CD4-positive, CD25-positive, alpha-beta regulatory T cell (primary cell): Measurements from ENCODE around the gene SYTL4. TPM values are rescaled to one million over a fixed set of nuclear protein-coding genes. Genes with fewer than 3 reads are reported as not detected.
"Not testable (repeated sequence)": the region's sequence is repeated elsewhere in the genome, so short reads cannot be mapped to it uniquely, and the experiment has no call there.

Experiments
- ATAC-seq, 2 donors: fragments of 150-1000 bp; cut with Tn5 transposase; one replicate each; pipeline ENCODE4 v1.10.0; 2021; ENCODE audit warnings: low read depth in 2 of 2, moderate number of reproducible peaks in 2 of 2, moderate library complexity in 1 of 2
- DNase-seq, 3 donors: peaks; one replicate each; pipeline versions ENCODE4 v3.0.0 to v3.0.0-alpha.2; 2012 to 2022; ENCODE audit warnings: mixed read lengths in 1 of 3
- H3K27ac ChIP-seq: one replicate; pipeline ENCODE4 v1.7.0; 2013; ENCODE audit warnings: mild to moderate bottlenecking, low read length; ENCODE audit not compliant: insufficient read depth, poor library complexity, severe bottlenecking
- H3K27me3 ChIP-seq: one replicate; pipeline ENCODE4 v1.7.0; 2013; ENCODE audit warnings: low read length; ENCODE audit not compliant: control insufficient read depth, insufficient read depth
- H3K36me3 ChIP-seq: one replicate; pipeline ENCODE4 v1.7.0; 2013; ENCODE audit warnings: mild to moderate bottlenecking, low read length, moderate library complexity; ENCODE audit not compliant: control insufficient read depth, insufficient read depth
- H3K4me1 ChIP-seq: 2 replicates; pipeline ENCODE4 v1.7.0; 2013; ENCODE audit warnings: mild to moderate bottlenecking, low read length; ENCODE audit not compliant: insufficient read depth, control insufficient read depth, poor library complexity, severe bottlenecking
- H3K4me3 ChIP-seq: one replicate; pipeline ENCODE4 v1.7.0; 2013; ENCODE audit warnings: low read depth, mild to moderate bottlenecking, low read length, moderate library complexity
- H3K9me3 ChIP-seq, 2 experiments: 1 replicate in 1 of 2; 2 replicates in 1 of 2; pipeline ENCODE4 v1.7.0; 2013; ENCODE audit warnings: low read length in 2 of 2, mild to moderate bottlenecking in 1 of 2, moderate library complexity in 1 of 2; ENCODE audit not compliant: control insufficient read depth in 2 of 2
- H3K27ac Mint-ChIP-seq, 3 donors: one replicate each; pipeline ENCODE4 v1.8.0; 2020 to 2022; ENCODE audit warnings: mild to moderate bottlenecking in 3 of 3, mixed read lengths in 3 of 3, moderate library complexity in 2 of 3
- H3K27me3 Mint-ChIP-seq: one replicate; pipeline ENCODE4 v1.8.0; 2022; ENCODE audit warnings: mild to moderate bottlenecking, mixed read lengths
- H3K36me3 Mint-ChIP-seq: one replicate; pipeline ENCODE4 v1.8.0; 2020; ENCODE audit warnings: mixed read lengths
- H3K4me1 Mint-ChIP-seq, 4 donors: one replicate each; pipeline ENCODE4 v1.8.0; 2020 to 2022; ENCODE audit warnings: mixed read lengths in 4 of 4, mild to moderate bottlenecking in 1 of 4
- H3K4me3 Mint-ChIP-seq, 4 donors: one replicate each; pipeline ENCODE4 v1.8.0; 2020 to 2022; ENCODE audit warnings: mild to moderate bottlenecking in 4 of 4, mixed read lengths in 4 of 4, moderate library complexity in 3 of 4
- H3K9me3 Mint-ChIP-seq, 7 donors: one replicate each; pipeline ENCODE4 v1.8.0; 2020 to 2022; ENCODE audit warnings: mixed read lengths in 7 of 7, mild to moderate bottlenecking in 3 of 7, moderate library complexity in 2 of 7
- polyA plus RNA-seq, 4 donors: library from polyadenylated mRNA; unstranded; fragments of 300-500 nt; fragmentation: Illumina TruSeq; gene quantifications; one replicate each; pipeline ENCODE4 v1.2.3, GENCODE V29; 2021
- total RNA-seq: library from RNA; stranded (reverse); gene quantifications from one replicate; pipeline ENCODE4 v1.2.3, GENCODE V29; 2022

Gene SYTL4
- total RNA-seq, result 0.22 TPM
- polyA plus RNA-seq, result not detected

DNA sequence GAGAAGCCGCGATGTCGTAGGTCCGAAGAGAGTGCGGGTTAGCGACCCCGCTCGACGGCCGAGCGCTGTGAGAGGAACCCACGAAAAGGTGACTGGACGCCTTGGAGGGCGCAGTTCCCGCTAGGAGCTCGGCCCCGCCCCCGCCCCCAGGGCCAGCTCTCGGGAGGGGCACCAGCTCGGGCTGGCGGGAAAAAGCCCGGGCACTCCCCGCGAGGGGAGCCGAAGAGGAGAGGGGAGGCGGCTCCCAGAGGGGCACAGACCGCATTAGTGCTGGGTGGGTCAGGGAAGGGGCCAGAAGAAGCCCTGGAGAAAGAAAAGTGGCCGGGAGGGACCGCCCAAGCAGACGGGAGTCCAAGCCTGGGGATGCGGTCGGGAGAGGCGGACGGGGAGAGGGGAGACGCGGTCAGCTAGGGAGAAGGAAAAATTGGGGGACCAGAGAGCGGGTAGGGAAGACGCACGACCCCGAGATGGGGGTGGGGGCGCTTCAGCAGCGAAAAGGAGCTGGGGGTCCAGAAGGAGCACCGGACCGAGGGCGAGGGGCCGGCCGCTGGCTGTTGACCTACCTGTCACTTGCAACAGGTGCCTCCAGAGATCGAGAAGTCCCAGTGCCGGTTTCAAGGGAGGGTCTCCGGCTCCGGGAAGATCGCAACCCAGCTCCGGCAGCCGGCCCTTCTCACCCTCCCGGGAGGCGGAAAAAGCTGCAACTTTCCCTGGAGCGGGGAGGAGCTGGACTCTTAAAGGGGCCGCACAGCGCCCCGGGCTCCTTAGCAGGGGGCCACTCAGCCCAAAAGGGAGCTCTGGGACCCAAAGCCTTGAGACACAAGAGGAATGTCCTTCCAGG, at the start of gene SYTL4:
Gene SYTL4, minus strand, starts transcription at position 681 of the 841 bp plus-strand sequence. CDS start 30,084 bp downstream, outside the sequence.
- Histone ChIP-seq H3K27me3 (peaks cover 5% of the 10 kb centered on the region), H3K27ac (no peak within 1 kb of the TSS), H3K4me3 (no peak within 1 kb of the TSS), H3K9me3 (no peaks in the 10 kb centered on the region), H3K4me1 (no peaks in the 10 kb centered on the region), H3K36me3 (no peaks in the 10 kb centered on the region)
- peaks cover 0 to 7% (median 0%) of the 10 kb centered on the region in 4 donors for H3K4me1 Mint-ChIP-seq
- DNase-seq, result no peak
- ATAC-seq, result no peak
- H3K4me3 Mint-ChIP-seq, result no peak within 1 kb of the TSS
- H3K27me3 Mint-ChIP-seq, result peaks cover 32% of the 10 kb centered on the region
- H3K9me3 Mint-ChIP-seq, result peaks cover 0 to 3% (median 0%) of the 10 kb centered on the region in 7 donors
- H3K36me3 Mint-ChIP-seq, result no peaks in the 10 kb centered on the region
- no peak within 1 kb of the TSS for H3K27ac Mint-ChIP-seq

DNA sequence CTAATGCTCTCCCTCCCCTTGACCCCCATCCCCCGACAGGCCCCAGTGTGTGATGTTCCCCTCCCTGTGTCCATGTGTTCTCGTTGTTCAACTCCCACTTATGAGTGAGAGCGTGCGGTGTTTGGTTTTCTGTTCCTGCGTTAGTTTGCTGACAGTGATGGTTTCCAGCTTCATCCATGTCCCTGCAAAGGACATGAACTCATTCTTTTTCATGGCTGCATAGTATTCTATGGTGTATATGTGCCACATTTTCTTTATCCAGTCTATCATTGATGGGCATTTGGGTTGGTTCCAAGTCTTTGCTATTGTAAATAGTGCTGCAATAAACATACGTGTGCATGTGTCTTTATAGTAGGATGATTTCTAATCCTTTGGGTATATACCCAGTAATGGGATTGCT, 37.5 kb upstream of the SYTL4 start:
- H3K27me3 Mint-ChIP-seq, result peaks cover 20% of the 10 kb centered on the region
- H3K27ac Mint-ChIP-seq, H3K36me3 ChIP-seq, DNase-seq, H3K4me3 Mint-ChIP-seq, H3K27ac ChIP-seq, H3K36me3 Mint-ChIP-seq, ATAC-seq, H3K27me3 ChIP-seq, H3K4me1 ChIP-seq, H3K9me3 Mint-ChIP-seq, H3K9me3 ChIP-seq, H3K4me3 ChIP-seq, H3K4me1 Mint-ChIP-seq: not testable (repeated sequence)

- H3K9me3 Mint-ChIP-seq, result peaks cover 0 to 1% (median 0%) of the 10 kb centered on the region in 7 donors
These were observed 36.9 kb upstream of the SYTL4 start for GRCh38 chrX:100768679-100769338.

DNA sequence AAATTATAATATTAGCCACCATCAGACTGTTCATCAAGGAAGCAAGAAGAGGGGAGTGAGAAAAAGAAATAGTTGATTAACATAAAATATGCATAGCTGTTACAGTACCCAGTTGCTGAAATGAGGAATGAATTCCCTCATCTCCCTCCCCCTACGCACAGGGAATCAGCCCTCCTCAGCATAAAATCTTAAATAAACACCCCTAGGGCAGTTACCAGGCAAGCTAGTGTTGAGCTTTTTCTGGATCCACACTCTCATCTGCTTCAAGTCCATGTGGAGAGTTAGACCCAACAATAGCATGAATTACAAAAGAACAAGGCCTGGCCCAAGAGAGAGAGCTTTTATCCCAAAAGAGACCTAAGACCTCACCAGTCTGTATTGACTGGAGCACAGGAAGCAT, 19.0 kb upstream of the SYTL4 start:
- Histone ChIP-seq H3K4me1 (no peaks in the 10 kb centered on the region), H3K36me3 (no peaks in the 10 kb centered on the region), H3K9me3 (no peaks in the 10 kb centered on the region), H3K27me3 (no peaks in the 10 kb centered on the region), H3K4me3 (no peak overlapping the region), H3K27ac (no peak overlapping the region)
- no peak overlapping the region for H3K27ac Mint-ChIP-seq
- H3K4me3 Mint-ChIP-seq, result no peak overlapping the region
- H3K36me3 Mint-ChIP-seq, result no peaks in the 10 kb centered on the region
- peaks cover 0 to 3% (median 0%) of the 10 kb centered on the region in 7 donors for H3K9me3 Mint-ChIP-seq
- peaks cover 30% of the 10 kb centered on the region for H3K27me3 Mint-ChIP-seq
- no peaks in the 10 kb centered on the region for H3K4me1 Mint-ChIP-seq
- DNase-seq (no peak), ATAC-seq (no peak)

More at GRCh38 chrX:100768679-100769338, 36.9 kb upstream of the SYTL4 start:
- peaks cover 18% of the 10 kb centered on the region for H3K27me3 Mint-ChIP-seq
- Histone ChIP-seq H3K27ac (no peak overlapping the region), H3K36me3 (no peaks in the 10 kb centered on the region), H3K9me3 (no peaks in the 10 kb centered on the region), H3K4me3 (no peak overlapping the region), H3K4me1 (no peaks in the 10 kb centered on the region), H3K27me3 (no peaks in the 10 kb centered on the region)
- DNase-seq (peak; percentile 66 to 80 (median 79)), ATAC-seq (peak; percentile 90 to 92)
- no peaks in the 10 kb centered on the region for H3K36me3 Mint-ChIP-seq
- peaks cover 0 to 3% (median 0%) of the 10 kb centered on the region in 4 donors for H3K4me1 Mint-ChIP-seq
- no peak overlapping the region for H3K4me3 Mint-ChIP-seq
- H3K27ac Mint-ChIP-seq, result no peak overlapping the region

- no peak for ATAC-seq
- H3K9me3 Mint-ChIP-seq, result peaks cover 0 to 3% (median 0%) of the 10 kb centered on the region in 7 donors
These were observed 16.2 kb upstream of the SYTL4 start for GRCh38 chrX:100748108-100748507.

GRCh38 chrX:100747703-100748102, 15.8 kb upstream of the SYTL4 start:
- no peak overlapping the region for H3K4me3 ChIP-seq
- no peaks in the 10 kb centered on the region for H3K9me3 ChIP-seq
- H3K4me3 Mint-ChIP-seq, result no peak overlapping the region
- H3K36me3 ChIP-seq, result no peaks in the 10 kb centered on the region
- no peaks in the 10 kb centered on the region for H3K36me3 Mint-ChIP-seq
- H3K4me1 ChIP-seq, result no peaks in the 10 kb centered on the region
- ATAC-seq, result no peak
- H3K27ac Mint-ChIP-seq, result no peak overlapping the region
- no peak overlapping the region for H3K27ac ChIP-seq
- H3K4me1 Mint-ChIP-seq, result no peaks in the 10 kb centered on the region
- DNase-seq, result no peak
- peaks cover 3% of the 10 kb centered on the region for H3K27me3 ChIP-seq
- H3K27me3 Mint-ChIP-seq, result peaks cover 20% of the 10 kb centered on the region
- peaks cover 0 to 3% (median 0%) of the 10 kb centered on the region in 7 donors for H3K9me3 Mint-ChIP-seq

More at GRCh38 chrX:100748108-100748507, 16.2 kb upstream of the SYTL4 start:
- Mint-ChIP-seq H3K4me1 (no peaks in the 10 kb centered on the region), H3K4me3 (no peak overlapping the region), H3K27me3 (peaks cover 23% of the 10 kb centered on the region), H3K27ac (no peak overlapping the region), H3K36me3 (no peaks in the 10 kb centered on the region)
- no peaks in the 10 kb centered on the region for H3K9me3 ChIP-seq
- peaks cover 3% of the 10 kb centered on the region for H3K27me3 ChIP-seq
- no peaks in the 10 kb centered on the region for H3K4me1 ChIP-seq
- no peak overlapping the region for H3K27ac ChIP-seq
- DNase-seq, result no peak
- H3K36me3 ChIP-seq, result no peaks in the 10 kb centered on the region
- no peak overlapping the region for H3K4me3 ChIP-seq

GRCh38 chrX:100747090-100747489, 15.2 kb upstream of the SYTL4 start:
- Histone ChIP-seq H3K27ac (no peak overlapping the region), H3K36me3 (no peaks in the 10 kb centered on the region), H3K27me3 (peaks cover 3% of the 10 kb centered on the region), H3K4me1 (no peaks in the 10 kb centered on the region), H3K4me3 (no peak overlapping the region), H3K9me3 (no peaks in the 10 kb centered on the region)
- H3K27me3 Mint-ChIP-seq, result peaks cover 16% of the 10 kb centered on the region
- H3K4me1 Mint-ChIP-seq, result no peaks in the 10 kb centered on the region
- H3K27ac Mint-ChIP-seq, result no peak overlapping the region
- no peak overlapping the region for H3K4me3 Mint-ChIP-seq
- H3K9me3 Mint-ChIP-seq, result peaks cover 0 to 3% (median 0%) of the 10 kb centered on the region in 7 donors
- ATAC-seq (no peak), DNase-seq (no peak)
- H3K36me3 Mint-ChIP-seq, result no peaks in the 10 kb centered on the region
